Fibroblast of lung (primary cell): Measurements from ENCODE around the gene IGF2R. TPM values are rescaled to one million over a fixed set of nuclear protein-coding genes. Genes with fewer than 3 reads are reported as not detected.

Source experiments
- DNase-seq, 2 donors: peaks; one replicate each; pipeline versions ENCODE4 v3.0.0 to v3.0.0-alpha.2; 2010; ENCODE audit warnings: low read depth in 2 of 2
- H2AFZ ChIP-seq: 2 replicates; pipeline ENCODE4 v1.5.1; 2012; ENCODE audit warnings: low read length, control low read depth, inconsistent platforms
- H3K27ac ChIP-seq: 2 replicates; pipeline ENCODE4 v1.5.1; 2011; ENCODE audit warnings: low read length, control low read depth; ENCODE audit not compliant: insufficient read depth
- H3K27me3 ChIP-seq: 2 replicates; pipeline ENCODE4 v1.5.1; 2011; ENCODE audit warnings: mild to moderate bottlenecking, low read length; ENCODE audit not compliant: control insufficient read depth, insufficient read depth
- H3K36me3 ChIP-seq: 2 replicates; pipeline ENCODE4 v1.5.1; 2011; ENCODE audit warnings: low read length; ENCODE audit not compliant: control insufficient read depth, insufficient read depth
- H3K4me1 ChIP-seq: 2 replicates; pipeline ENCODE4 v1.5.1; 2011; ENCODE audit warnings: low read length; ENCODE audit not compliant: control insufficient read depth, insufficient read depth; ENCODE audit errors: extremely low read depth
- H3K4me2 ChIP-seq: 2 replicates; pipeline ENCODE4 v1.5.1; 2011; ENCODE audit warnings: low read length, control low read depth; ENCODE audit not compliant: insufficient read depth; ENCODE audit errors: extremely low read depth
- H3K4me3 ChIP-seq, 4 experiments: fragments of 200-600 bp in 1 of 4; sonication (generic) in 1 of 4; replicated peaks in 1 of 4; 2 replicates each; pipeline ENCODE4 v1.5.1; 2011 to 2016; ENCODE audit warnings: low read length in 4 of 4, low read depth in 3 of 4, mild to moderate bottlenecking in 3 of 4, control low read depth in 2 of 4, inconsistent platforms in 1 of 4, mixed read lengths in 1 of 4; ENCODE audit not compliant: insufficient read depth in 1 of 4; ENCODE audit errors: control extremely low read depth in 1 of 4
- H3K79me2 ChIP-seq: 2 replicates; pipeline ENCODE4 v1.5.1; 2012; ENCODE audit warnings: mild to moderate bottlenecking, low read length, inconsistent platforms; ENCODE audit not compliant: control insufficient read depth, insufficient read depth
- H3K9ac ChIP-seq: 2 replicates; pipeline ENCODE4 v1.5.1; 2011; ENCODE audit warnings: mild to moderate bottlenecking, low read length, control low read depth; ENCODE audit not compliant: insufficient read depth
- H3K9me3 ChIP-seq: 2 replicates; pipeline ENCODE4 v1.5.1; 2012; ENCODE audit warnings: low read depth, low read length; ENCODE audit not compliant: control insufficient read depth, insufficient read depth
- H4K20me1 ChIP-seq: 2 replicates; pipeline ENCODE4 v1.5.1; 2011; ENCODE audit warnings: low read length; ENCODE audit not compliant: control insufficient read depth, insufficient read depth; ENCODE audit errors: extremely low read depth
- CTCF ChIP-seq, 2 donors: IDR thresholded peaks in 1 of 2; conservative IDR thresholded peaks in 1 of 2; 1 replicate in 1 of 2; 2 replicates in 1 of 2; pipeline ENCODE4 v1.5.1; 2011 to 2012; ENCODE audit warnings: low read length in 2 of 2, control low read depth in 1 of 2, inconsistent platforms in 1 of 2, low read depth in 1 of 2, mild to moderate bottlenecking in 1 of 2
- EZH2 ChIP-seq: IDR thresholded peaks from 2 replicates; pipeline ENCODE4 v1.5.1; 2012; ENCODE audit warnings: low read length, control low read depth, mild to moderate bottlenecking; ENCODE audit errors: missing control alignments
- polyA plus RNA-seq, 2 donors: library from polyadenylated mRNA; depleted of rRNA in 1 of 2; stranded (reverse) in 1 of 2; unstranded in 1 of 2; fragments of >200 nt; gene quantifications; 2 replicates each; pipeline ENCODE4 v1.2.1, GENCODE V29; 2011 to 2012; ENCODE audit warnings: missing spikeins in 1 of 2
- total RNA-seq: library from RNA; depleted of rRNA; stranded (reverse); fragments of >200 nt; gene quantifications from 2 replicates; pipeline ENCODE4 v1.2.1, GENCODE V29; 2014

The IGF2R gene
- total and polyA plus RNA-seq, 2 donors (not counting 1 experiment from before 2014, with no cell fraction given) = 37.6 to 300 TPM

- Histone ChIP-seq H3K4me1 (no peaks in the 10 kb centered on the region), H4K20me1 (no peaks in the 10 kb centered on the region), H3K4me2 (no peak overlapping the region), H3K4me3 (no peak overlapping the region), H3K36me3 (no peaks in the 10 kb centered on the region), H3K79me2 (no peaks in the 10 kb centered on the region), H3K9ac (no peak overlapping the region), H3K9me3 (no peaks in the 10 kb centered on the region), H2AFZ (no peak overlapping the region), H3K27me3 (no peaks in the 10 kb centered on the region), H3K27ac (no peak overlapping the region)
- no peak for DNase-seq
- TF ChIP-seq CTCF (conservative IDR thresholded peaks at IDR 0.05 in 1 of 2, IDR thresholded peaks at IDR 0.05 in 1 of 2; ENCODE audit: low read depth in 1 of 2, low read length in 2 of 2) = no peak
- no peak for TF ChIP-seq EZH2
Observed at GRCh38 chr6:159951772-159952171, 17.1 kb upstream of the IGF2R start.

- H3K36me3 ChIP-seq = no peaks in the 10 kb centered on the region
- no peak overlapping the region for H3K4me2 ChIP-seq
- no peak overlapping the region for H3K4me3 ChIP-seq
- H3K27ac ChIP-seq = no peak overlapping the region
- H2AFZ ChIP-seq = no peak overlapping the region
- no peaks in the 10 kb centered on the region for H3K79me2 ChIP-seq
- no peaks in the 10 kb centered on the region for H3K4me1 ChIP-seq
- no peaks in the 10 kb centered on the region for H4K20me1 ChIP-seq
- H3K9me3 ChIP-seq = no peaks in the 10 kb centered on the region
- no peak for DNase-seq
- H3K27me3 ChIP-seq = no peaks in the 10 kb centered on the region
- no peak overlapping the region for H3K9ac ChIP-seq
- TF ChIP-seq CTCF (conservative IDR thresholded peaks at IDR 0.05 in 1 of 2, IDR thresholded peaks at IDR 0.05 in 1 of 2; ENCODE audit: low read depth in 1 of 2, low read length in 2 of 2) (no peak), EZH2 (no peak)
Observed at GRCh38 chr6:159952289-159953005, 16.4 kb upstream of the IGF2R start.

GRCh38 chr6:159953091-159953601 lies 15.7 kb upstream of the IGF2R start:
- Histone ChIP-seq H3K36me3 (no peaks in the 10 kb centered on the region), H3K9ac (no peak overlapping the region), H3K79me2 (no peaks in the 10 kb centered on the region), H3K4me3 (no peak overlapping the region), H2AFZ (no peak overlapping the region), H3K4me1 (no peaks in the 10 kb centered on the region), H3K9me3 (no peaks in the 10 kb centered on the region), H3K27me3 (no peaks in the 10 kb centered on the region), H4K20me1 (no peaks in the 10 kb centered on the region), H3K27ac (no peak overlapping the region), H3K4me2 (no peak overlapping the region)
- peak; percentile 35 to 92 for DNase-seq
- TF ChIP-seq CTCF (conservative IDR thresholded peaks at IDR 0.05 in 1 of 2, IDR thresholded peaks at IDR 0.05 in 1 of 2; ENCODE audit: low read depth in 1 of 2, low read length in 2 of 2) (no peak), EZH2 (no peak)
